SKM-1 treated with dmso at 0.1 percent for 144 hours (cell line): ENCODE data around the gene ADCY1.

Source experiments
- DNase-seq: peaks from one replicate; lab custom pipeline; 2025; ENCODE audit not compliant: unreplicated experiment; lab: John Stamatoyannopoulos, UW

ADCY1 gene

DNA sequence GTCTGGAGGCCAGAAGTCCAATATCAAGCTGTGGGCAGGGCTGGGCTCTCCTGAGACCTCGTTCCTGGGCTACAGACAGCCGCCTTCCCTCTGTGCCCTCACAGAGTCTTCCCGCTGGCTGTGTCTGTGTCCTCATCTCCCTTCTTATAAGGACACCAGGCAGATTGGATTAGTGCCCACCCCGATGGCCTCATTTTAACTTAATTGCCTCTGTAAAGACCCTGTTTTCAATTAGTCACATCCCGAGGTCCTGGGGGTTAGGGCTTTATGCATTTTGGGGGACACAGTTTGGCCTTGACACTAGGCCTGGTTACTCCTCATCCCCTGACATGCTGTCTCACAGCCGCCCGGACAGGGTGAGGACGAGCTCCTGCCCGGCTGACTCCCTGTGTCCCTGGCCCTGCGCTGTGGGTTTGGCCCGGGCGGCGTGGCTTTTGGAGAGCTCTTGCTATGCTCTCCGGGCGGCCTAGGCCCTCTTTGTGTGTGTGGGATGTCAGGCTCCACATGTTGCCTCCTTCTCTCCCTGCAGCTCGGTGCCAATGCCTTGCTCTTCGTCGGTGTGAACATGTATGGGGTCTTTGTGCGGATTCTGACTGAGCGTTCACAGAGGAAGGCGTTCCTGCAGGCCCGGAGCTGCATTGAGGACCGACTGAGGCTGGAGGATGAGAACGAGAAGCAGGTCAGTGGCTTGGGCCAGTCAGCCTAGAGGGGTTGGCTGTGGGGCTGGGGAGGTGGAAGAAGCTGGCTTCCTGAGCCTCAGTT lies 18.2 kb downstream of the ADCY1 start:
- no peak for DNase-seq

DNA sequence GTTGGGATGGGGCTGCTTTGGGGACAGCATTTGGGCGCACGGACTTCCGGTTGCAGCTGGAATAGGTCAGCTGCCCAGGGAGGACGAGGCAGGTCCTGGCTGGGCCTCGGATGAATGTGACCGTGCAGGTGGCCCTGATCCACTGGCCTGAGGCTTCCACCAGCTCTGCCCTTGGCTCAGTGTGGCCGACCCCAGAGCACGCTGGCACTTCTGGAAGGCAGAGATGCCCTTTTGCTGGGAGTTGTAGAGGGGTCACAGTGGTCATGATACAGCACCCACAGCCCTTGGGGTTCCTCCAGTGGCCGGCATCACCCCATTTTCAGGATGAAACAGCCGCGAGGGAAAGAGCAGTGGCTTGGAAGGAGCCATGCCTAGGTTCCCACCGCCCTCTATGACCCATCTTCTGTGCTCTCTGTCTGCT lies 19.0 kb downstream of the ADCY1 start:
- no peak for DNase-seq

DNA sequence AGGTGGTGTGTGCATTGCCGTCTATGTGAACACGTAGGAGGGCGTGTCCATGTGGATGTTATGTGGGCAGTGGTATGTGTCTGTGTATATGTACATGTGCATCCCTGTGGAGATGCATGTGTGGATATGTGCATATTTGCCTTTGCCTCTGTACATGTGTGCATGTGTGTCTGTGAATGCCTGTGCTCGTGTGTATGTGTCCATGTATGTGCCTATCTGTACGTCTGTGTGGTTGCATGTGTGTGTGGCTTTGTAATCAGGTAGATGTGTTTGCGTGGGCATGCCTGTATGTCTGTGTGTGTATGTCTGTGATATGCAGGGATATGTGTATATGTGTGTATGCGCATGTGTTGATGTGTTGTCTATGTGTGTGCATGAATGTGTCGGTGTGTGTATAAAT lies 19.7 kb downstream of the ADCY1 start:
- DNase-seq, result no peak

DNA sequence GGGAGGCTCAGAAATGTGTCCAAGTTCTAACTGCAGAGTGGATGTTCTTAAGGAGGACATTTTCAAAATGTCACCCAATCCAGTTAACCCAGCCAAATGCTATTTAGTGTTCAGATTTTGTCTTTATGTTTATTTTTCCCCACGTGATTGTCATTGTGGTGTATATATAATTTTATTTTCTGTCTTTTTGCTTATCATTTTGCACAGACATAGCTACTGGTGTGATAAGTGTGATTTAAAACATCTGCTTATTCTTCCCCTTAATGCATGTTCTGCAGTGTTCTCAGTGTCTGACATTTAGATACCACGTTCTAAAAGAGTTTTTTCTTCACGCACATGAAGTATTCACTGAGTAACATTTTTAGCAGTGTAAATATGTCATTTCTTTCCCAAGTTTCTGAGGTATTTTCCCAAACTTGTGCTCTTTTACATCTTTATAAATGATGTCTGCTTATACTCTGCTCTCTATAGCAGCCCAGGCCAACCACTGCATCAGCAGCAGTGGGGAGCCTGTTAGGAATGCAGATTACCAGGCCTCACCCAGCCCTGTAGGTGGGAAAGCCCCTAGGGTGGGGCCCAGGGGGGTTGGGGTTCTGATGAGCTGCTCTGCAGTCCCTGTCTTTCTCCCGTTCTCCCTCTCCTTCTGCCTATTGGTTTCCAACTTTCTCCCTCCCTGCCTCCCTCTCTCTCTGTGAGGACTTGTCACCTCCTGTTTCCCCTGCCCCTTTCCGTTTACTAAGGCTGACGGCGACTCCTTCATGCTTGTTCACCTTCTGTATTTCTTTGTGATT lies 20.8 kb downstream of the ADCY1 start:
- no peak for DNase-seq

DNA sequence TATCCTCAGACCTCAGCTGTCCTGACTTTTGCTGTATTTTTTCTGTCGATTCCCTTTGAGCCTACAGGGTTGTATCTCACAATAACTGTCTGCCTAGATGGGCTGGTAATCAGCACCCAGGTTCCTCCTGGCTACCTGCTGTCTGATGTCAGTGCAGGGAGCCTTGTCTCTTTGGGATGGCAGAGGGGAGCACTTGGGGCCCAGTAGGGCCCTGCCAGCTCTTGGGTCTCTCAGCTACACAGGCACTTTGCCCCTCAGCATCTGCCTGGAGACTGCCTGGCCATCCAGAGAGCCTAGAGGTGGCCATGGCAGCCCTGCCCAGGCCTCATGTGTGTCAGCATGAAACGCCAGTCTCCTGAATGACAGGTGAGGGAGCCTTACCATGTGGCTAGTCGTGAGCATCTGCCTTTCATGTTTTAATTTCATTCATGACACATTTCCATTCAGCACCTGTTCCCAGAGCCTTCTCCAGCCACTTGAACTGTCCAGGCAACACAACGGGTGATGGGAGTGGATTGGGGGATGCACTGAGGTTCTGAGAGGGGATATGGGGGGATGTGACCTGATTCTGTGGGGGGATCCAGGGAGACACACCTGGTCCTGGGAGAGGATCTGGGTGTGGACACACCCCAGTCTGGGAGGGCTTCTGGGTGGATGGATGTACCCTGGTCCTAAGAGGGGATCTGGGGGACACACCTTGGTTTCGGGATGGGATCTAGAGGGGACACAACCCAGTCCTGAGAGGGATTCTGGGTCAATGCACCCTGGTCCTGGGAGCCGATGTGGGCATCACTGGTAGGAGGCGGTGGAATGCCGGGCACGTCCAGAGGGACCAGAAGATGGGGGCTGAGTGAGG lies 21.9 kb downstream of the ADCY1 start:
- DNase-seq, result no peak

DNA sequence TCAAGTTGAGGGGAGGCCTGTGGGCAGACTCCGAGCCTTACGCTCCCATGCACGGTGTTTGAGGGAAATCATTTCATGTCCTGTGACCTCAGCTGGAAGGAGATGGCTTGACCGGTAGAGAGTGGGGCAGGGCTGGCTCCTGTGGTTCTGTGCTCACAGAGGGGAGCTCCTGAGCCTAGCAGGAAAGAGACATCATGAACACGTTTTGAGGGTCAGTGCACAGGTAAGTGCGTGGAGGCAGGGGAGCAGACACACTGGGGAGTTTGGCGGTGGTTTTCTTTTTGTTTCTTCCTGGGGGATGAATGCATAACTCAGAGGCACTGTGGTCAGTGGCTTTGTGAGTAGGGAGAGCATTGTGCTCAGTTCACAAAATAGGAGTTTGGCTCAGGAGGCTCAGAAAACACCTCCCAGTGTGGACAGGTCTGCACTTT lies 22.5 kb downstream of the ADCY1 start:
- no peak for DNase-seq

DNA sequence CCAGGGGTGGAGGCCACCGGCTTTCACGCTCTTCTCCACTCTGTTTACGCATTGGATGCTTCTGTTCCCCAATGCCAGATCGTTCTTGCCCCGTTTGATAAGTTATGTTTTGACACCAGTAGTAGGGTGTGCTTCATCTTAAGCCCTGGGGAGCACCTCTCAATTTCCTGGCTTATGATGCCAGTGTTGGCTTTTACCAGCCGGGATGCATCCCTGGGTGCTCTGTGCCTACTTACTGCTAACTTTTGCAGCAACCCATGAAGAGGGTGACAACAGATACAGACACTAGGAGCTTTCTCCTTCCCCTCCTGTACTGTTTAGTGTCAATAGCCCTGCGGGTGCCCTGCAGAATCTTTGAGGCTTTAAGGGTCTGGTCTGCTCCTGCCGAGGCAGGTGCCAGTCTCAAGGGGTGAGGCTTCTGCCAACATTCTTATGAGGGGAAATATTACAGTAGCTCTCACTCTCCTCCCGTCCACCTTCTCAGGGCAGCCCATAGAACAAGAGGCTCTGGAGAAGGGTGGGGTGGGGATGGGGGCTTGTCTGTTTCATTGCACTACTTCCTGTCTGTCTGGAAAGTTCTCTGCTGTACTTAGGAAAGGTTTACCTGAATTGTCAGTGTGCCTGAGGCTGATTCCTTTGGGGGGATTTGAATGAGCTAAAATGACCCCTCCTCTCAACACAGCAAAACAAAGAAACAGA lies 23.3 kb downstream of the ADCY1 start:
- no peak for DNase-seq

DNA sequence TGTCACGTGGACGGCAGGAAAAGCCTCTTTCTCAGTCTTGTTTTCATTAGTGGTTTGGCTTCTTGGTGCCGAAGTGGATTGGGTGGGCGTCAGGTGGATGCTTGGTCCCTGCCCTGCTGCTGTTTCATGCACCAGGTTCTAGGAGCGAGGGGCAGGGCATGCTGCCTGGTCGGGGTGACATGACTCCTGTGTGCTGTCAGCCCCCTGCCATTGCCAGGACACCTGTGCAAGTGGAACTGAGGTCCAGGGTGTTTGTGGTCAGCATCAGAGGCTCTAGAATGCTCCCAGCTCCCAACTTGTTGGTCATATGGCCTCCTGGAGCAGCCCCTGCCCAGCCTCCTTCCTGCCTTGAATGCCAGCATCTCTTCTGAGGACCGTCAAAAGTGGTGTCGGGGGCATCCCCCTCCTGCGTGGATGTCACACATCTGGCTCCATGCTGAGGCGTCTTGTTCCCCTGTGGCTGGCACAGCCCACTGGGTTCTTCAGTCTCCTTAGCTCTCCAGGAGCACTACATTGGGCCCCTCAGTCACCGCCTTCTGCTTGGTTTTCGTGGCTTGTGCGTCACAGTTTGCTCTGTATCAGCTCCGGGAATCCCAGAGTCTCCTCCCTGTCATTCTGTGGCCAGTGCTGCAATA lies 24.8 kb downstream of the ADCY1 start:
- DNase-seq, result no peak

DNA sequence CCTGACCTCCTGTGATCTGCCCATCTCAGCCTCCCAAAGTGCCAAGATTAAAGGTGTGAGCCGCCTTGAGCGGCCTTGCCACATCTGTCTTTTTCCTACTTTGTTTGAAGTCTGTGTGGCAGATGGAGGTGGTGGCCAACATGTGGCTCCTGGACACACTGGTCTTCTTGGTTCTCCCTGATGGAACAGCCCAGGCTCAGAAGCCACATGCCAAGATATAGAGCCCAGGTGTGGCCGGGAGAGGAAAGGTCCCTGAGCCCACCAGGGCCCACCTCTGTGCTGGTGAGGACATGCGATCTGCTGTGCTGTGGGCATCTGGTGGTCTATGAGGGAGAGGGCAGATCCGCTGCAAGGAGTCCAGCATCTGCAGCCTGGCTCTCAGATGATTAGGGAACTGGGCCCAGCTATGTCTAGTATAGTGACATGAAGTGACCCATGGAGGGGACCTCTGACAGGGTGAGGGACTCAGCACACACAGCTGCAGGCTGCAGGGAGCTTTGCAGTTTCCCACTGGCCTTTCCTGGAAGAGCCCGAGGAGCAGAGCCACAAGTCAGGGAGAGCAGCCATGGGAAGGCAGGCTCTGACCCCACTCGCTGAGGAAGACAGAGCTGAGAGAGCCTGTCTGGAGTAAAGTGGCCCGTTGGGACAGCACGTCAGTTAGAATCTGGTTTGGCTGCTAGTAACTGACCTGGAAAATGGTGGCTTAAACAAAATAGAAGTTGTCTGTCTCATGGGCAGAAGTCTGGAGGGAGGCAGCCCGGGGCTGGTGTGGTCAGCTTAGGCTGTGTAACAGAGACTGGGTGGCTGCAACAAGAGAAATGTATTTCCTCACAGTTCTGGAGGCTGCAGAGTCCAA lies 25.9 kb downstream of the ADCY1 start:
- no peak for DNase-seq

DNA sequence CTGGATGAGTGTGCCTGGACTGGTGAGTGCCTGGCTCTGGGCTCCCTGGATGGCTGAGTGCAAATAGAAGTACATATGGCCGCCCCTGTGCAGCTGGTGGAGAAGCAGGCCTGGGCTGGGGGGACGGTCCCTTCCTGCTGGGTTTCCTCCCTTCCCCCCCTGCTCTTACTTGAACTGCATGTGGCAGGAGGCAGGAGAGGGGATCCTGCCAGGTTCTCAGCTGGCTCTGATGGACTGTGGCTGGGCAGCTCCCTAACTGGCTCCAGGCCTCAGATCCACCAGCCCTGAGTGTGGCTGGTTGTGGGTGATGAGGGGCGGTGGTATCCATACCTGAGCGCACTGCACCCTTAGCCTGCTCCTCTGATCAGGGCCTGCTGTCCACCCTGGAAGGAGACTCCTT lies 26.9 kb downstream of the ADCY1 start:
- no peak for DNase-seq

DNA sequence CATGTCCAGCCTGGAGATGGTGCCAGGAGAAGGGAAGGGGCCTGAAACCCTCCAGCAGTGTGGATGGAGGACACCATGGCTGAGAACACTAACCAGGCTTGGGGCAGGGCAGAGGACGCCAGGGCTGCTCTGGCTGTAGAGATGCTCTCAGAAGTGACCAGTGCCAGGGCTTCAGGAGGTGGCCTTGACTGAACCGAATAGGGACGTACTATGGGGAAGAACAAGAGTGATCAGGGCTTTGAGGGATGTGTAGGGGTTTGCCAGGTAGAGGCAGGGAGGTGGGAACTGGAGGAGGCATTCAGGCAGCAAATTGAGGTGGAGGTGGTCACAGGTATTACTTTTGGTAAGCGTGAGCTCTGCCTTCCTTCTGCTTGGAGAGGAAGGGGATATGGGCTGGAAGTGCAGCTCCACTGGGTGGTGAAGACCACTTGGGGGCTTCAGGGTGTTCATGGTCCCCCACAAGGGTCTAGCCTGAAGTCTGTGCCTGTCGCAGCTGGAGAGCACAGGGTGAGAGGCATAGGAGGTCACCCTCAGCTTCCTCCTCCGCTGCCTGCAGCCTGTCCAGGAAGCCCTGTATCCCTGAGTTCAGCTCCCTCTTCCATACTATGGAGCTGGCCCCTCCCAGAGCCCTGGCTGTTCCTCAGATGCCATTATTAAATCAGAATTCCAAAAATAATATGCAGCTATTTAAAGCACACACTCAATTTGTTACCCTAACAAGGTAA lies 27.8 kb downstream of the ADCY1 start:
- no peak for DNase-seq

DNA sequence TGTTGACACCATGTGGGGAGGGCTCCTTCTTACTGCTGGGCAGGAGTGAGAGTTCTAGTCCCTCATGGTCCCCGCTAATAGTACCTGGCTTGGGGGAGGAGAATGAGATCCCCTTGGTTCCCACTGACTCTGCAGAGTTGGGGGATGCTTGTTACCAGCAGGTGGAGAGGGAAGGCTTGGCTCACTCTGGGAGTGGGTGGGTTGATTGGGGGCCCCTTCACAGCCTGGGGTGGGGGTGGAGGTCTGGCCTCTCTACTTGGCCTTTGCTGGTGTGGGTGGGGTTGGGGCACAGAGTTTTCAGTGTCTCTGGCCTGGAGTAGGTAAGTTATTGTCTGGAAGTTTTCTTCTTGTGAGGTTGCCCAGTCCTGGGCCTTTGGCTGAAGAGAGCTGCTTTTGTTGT lies 31.9 kb downstream of the ADCY1 start:
- no peak for DNase-seq

DNA sequence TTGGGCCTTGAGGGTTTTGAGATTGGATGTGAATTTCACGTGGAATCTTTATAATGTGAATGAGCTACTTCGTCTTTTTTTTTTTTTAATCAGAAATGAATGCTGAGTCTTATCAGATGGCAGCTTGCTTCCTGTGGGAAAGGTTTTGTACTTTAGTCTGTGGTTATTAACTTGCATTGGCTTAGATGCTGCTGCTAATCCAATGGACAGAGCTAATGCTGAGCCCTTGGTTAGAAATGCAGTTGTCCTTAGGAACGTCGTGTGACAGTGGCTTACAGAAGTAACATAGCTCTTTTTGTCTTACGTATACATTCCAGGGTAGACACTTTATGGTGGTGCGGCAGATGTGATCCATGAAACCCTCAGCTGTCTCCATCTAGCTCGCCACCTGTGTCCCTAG lies 32.8 kb downstream of the ADCY1 start:
- DNase-seq, result no peak

DNA sequence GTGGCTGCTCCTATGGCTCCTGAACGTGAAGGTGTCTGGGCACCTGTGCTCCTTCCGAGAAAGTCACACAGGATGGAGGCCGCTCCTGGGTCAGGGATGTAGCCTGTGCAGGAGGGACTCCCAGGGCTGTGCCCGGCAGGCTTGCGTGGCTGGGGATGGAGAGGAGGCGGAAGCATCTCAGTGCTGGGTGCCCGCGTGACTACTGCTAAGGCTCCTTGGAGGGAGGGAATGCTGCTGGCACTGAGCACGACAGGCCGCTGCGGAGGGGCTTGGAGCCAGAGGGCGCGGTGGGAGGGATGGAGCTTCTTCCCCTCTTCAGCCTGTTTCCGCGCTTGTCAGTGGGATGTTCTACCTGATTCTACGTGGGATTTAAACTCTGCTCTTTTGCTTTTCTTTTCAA lies 35.0 kb downstream of the ADCY1 start:
- DNase-seq, result no peak

DNA sequence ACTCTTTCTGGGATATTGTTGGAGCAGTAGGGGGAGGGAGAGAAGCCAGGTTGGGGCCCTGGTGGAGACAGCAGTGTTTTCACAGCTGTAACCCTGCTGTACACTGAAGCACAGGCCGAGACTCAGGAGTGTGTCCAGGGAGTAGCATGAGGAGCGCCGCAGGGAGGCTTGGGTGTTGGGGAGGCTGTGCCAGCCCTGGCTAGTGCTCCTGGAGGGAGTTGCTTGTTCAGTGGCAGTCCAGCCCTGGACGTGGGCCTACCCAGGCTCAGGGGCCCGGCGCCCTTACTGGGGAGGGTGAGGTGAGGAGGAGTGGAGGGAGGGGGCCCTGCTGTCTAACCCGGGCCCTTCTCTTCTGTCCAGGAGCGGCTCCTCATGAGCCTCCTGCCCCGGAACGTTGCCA lies 35.9 kb downstream of the ADCY1 start:
- no peak for DNase-seq

DNA sequence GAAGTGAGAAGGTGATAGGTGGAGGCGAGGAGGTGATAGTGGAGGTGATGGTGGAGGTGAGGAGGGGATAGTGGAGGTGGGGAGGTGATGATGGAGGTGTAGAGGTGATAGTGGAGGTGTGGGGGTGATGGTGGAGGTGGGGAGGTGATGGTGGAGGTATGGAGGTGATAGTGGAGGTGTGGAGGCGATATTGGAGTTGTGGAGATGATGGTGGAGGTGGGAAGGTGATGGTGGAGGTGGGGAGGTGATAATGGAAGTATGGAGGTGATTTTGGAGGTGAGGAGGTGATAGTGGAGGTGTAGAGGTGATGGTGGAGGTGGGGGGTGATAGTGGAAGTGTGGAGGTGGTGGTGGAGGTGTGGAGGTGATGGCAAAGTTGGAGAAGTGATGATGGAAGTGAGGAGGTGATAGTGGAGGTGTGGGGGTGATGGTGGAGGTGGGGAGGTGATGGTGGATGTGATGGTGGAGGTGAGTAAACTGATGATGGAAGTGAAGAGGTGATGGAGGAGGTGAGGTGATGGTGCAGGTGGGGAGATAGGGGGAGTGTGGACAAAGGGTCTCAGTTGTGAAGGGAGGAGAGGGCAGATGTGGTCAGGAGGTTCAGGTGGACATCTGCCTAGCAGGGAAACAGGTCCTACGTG lies 36.6 kb downstream of the ADCY1 start:
- DNase-seq, result no peak

DNA sequence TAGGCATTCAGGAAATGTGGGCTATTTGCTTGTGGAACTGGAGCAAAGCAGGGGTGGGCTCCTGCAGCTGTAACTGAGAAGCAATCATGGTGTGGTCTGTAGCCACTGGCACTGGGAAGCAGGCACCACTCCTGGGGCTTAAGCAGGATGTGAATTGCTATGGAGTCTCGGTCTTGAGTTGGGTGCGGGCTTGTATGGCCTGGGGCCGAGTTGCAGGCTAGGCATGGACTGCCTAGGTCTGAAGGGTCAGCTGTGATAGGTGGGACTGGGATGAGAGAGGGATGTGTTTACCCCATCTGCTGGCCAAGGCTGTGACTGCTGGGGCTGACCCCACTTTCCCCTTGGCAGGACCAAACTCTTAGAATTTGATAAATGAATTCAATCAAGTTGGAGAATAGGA lies 43.0 kb downstream of the ADCY1 start:
- no peak for DNase-seq

DNA sequence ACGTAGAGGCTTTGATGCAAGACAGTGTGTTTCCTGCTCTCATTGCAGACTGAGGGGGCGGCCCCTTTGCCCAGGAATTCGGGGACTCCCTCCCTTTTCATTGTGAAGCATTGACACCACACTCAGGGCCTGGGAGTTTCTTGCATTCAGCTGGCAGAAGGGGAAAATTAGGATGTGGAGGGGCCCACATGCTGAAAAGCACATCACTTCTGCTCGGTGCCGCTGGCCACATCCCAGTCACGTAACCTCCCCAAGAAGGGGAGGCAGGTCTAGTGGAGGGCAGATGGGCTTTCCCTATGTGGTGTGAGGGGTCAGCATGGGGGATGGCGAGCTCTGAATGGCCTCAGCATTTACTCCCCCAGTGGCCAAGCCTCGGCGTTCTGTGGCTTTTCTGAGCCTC lies 47.9 kb downstream of the ADCY1 start:
- DNase-seq, result no peak

DNA sequence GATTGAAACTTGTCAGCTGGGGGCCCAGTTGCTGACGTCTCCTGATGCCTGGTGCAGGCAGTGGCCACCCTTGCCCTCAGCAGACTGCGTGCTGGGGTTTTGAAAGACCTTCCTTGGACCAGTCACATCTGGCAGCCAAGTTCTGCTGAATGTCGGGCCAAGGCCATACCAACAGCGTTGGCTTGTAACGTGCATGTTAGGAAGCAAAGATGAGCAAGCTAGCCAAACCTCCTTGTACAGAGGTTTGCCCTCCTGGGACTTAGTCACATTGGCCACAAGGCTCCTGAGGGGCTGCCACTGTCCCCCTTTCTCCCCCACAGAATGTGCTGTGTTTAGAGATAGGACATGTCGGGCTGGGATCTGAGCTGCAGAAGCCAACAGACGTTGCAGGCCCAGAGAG lies 49.0 kb downstream of the ADCY1 start:
- no peak for DNase-seq
